ENCODE data around the gene OLIG2.

- TF ChIP-seq POLR2AphosphoS5 (IDR thresholded peaks at IDR 0.05; ENCODE audit: low read depth, low read length): no peak
- TF ChIP-seq EZH2phosphoT487 (IDR thresholded peaks at IDR 0.05; ENCODE audit: borderline replicate concordance): no peak
- TF ChIP-seq CTCF (IDR thresholded peaks at IDR 0.05 in 2 of 3, conservative IDR thresholded peaks at IDR 0.05 in 1 of 3; ENCODE audit: borderline replicate concordance in 1 of 3, insufficient read depth in 1 of 3, low read depth in 2 of 3, low read length in 2 of 3): no peak
- TF ChIP-seq CEBPB (IDR thresholded peaks at IDR 0.05; ENCODE audit: low read depth): no peak
Observed at GRCh38 chr21:32981096-32981495, 44.6 kb upstream of the OLIG2 start.
